ENCODE data around the gene AK5.
"Not testable (repeated sequence)": the region's sequence is repeated elsewhere in the genome, so short reads cannot be mapped to it uniquely, and the experiment has no call there.

The AK5 gene

DNA sequence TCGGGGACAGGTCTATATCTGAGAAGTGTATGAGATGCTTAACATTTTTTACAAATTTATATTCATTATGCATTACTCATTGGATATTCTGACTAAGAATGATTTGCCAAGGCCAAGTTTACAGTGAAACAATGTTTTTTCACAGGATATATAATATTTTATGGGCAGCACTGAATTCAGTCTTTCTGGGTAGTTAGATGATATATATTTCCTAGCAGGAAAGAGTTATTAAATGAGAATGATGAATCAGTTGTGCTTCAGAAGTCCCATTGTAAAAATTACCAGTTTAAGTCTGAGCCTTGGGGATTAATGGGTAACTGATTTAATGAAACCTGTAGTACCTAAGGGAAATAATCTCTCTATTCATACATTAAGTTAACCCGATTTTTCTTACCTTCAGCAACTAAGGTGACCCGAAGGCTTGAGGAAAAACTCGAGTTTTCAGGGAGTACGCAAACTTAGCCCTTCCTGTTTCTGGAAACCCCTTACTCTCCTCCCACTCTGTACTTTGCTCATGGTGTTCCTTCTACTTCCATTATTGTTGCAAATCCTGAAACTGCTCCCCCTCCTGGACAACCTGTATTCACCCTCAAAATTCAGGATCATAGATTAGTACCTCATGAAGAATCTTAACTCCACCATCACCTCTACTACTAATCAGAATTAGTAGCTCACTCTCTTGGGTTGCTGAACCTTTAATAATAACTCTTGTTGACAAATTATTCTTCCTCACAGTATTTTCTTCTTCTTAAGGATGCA lies 135.1 kb downstream of the AK5 start:
- no peaks in the 10 kb centered on the region for H3K4me1 ChIP-seq (ENCODE audit: insufficient read depth, poor library complexity, severe bottlenecking)
- no peaks in the 10 kb centered on the region for H3K36me3 ChIP-seq (ENCODE audit: low read depth)
- no peak overlapping the region for H3K27ac ChIP-seq (ENCODE audit: poor library complexity, severe bottlenecking)
- H3K9me3 ChIP-seq (ENCODE audit: severe bottlenecking) = no peaks in the 10 kb centered on the region
- TF ChIP-seq, protein P1, sequence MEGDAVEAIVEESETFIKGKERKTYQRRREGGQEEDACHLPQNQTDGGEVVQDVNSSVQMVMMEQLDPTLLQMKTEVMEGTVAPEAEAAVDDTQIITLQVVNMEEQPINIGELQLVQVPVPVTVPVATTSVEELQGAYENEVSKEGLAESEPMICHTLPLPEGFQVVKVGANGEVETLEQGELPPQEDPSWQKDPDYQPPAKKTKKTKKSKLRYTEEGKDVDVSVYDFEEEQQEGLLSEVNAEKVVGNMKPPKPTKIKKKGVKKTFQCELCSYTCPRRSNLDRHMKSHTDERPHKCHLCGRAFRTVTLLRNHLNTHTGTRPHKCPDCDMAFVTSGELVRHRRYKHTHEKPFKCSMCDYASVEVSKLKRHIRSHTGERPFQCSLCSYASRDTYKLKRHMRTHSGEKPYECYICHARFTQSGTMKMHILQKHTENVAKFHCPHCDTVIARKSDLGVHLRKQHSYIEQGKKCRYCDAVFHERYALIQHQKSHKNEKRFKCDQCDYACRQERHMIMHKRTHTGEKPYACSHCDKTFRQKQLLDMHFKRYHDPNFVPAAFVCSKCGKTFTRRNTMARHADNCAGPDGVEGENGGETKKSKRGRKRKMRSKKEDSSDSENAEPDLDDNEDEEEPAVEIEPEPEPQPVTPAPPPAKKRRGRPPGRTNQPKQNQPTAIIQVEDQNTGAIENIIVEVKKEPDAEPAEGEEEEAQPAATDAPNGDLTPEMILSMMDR (IDR thresholded peaks at IDR 0.05; ENCODE audit: poor library complexity, severe bottlenecking) = peak; percentile 35
- H3K27me3 ChIP-seq (ENCODE audit: insufficient read depth, poor library complexity, severe bottlenecking) = no peaks in the 10 kb centered on the region
- no peak overlapping the region for H3K4me3 ChIP-seq (ENCODE audit: severe bottlenecking)
- ATAC-seq (ENCODE audit: low read depth) (no peak), DNase-seq (ENCODE audit: low spot score) (no peak)

DNA sequence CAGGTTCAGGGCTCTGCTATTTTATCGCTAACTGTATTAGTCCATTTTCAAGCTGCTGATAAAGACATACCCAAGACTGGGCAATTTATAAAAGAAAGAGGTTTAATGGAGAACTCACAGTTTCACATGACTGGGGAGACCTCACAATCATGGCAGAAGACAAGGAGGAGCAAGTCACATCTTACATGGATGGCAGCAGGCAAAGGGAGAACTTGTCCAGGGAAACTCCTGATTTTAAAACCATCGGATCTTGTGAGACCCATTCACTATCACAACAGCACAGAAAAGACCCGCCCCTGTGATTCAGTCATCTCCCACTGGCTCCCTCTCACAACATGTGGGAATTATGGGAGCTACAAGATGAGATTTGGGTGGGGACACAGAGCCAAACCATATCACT lies 136.2 kb downstream of the AK5 start:
- not testable (repeated sequence) for H3K4me3 ChIP-seq (ENCODE audit: severe bottlenecking); H3K27me3 ChIP-seq (ENCODE audit: insufficient read depth, poor library complexity, severe bottlenecking); H3K9me3 ChIP-seq (ENCODE audit: severe bottlenecking); H3K4me1 ChIP-seq (ENCODE audit: insufficient read depth, poor library complexity, severe bottlenecking); ATAC-seq (ENCODE audit: low read depth); H3K36me3 ChIP-seq (ENCODE audit: low read depth); DNase-seq (ENCODE audit: low spot score); H3K27ac ChIP-seq (ENCODE audit: poor library complexity, severe bottlenecking)

DNA sequence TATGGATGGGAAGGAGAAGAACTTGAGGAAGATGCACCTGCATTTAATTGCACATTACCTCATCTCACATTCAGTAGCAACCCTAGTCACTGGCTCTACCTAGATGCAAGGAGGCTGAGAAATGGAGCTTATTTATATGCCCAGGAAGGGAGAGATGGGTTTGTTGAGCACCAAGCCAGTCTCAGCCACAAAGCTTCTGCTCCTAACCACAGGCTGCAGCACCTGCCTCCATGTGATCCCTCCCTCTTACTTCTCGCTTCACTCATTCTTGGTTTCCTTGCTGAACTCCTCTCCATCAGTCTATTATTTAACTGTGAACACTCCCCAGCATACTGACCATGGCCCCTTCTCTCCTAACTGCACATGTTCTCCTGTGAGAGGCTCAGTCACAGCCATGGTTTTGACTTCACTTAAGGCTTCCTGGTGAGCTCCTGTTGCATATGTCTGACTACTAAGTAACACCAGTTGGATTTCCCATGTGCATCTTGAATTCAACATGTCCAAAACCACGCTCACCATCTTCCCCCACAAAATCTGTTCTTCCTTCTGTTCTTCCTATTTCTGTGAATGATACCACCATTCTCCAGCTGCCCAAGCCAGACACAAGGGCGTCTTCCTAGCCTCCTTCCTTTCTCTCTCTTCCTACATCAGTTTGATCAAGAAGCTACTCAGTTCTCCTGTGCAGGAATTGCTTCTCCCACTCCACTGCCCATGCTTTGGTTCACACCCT lies 139.8 kb downstream of the AK5 start:
- no peaks in the 10 kb centered on the region for H3K36me3 ChIP-seq (ENCODE audit: low read depth)
- ATAC-seq (ENCODE audit: low read depth) = no peak
- H3K27ac ChIP-seq (ENCODE audit: poor library complexity, severe bottlenecking) = no peak overlapping the region
- DNase-seq (ENCODE audit: low spot score) = no peak
- no peaks in the 10 kb centered on the region for H3K9me3 ChIP-seq (ENCODE audit: severe bottlenecking)
- no peak overlapping the region for H3K4me3 ChIP-seq (ENCODE audit: severe bottlenecking)
- H3K4me1 ChIP-seq (ENCODE audit: insufficient read depth, poor library complexity, severe bottlenecking) = no peaks in the 10 kb centered on the region
- TF ChIP-seq, protein P1 (IDR thresholded peaks at IDR 0.05; ENCODE audit: poor library complexity, severe bottlenecking) = no peak
- H3K27me3 ChIP-seq (ENCODE audit: insufficient read depth, poor library complexity, severe bottlenecking) = peaks cover 2% of the 10 kb centered on the region

DNA sequence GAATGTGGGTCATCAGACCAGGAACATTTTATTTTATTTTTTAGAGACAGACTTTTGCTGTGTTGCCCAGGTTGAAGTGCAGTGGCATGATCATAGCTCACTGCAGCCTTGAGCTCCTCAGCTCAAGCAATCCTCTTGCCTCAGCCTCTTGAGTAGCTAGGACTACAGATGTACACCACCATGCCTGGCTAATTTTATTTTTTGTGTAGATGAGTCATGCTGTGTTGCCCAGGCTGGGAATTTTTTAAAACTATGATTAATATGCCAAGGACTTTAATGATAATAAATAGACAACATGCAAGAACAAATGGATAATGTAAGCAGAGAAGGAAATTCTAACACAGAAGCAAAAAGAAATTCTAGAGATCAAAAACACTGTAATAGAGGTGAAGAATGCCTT lies 142.4 kb downstream of the AK5 start:
- no peaks in the 10 kb centered on the region for H3K9me3 ChIP-seq (ENCODE audit: severe bottlenecking)
- H3K4me3 ChIP-seq (ENCODE audit: severe bottlenecking) = no peak overlapping the region
- H3K27me3 ChIP-seq (ENCODE audit: insufficient read depth, poor library complexity, severe bottlenecking) = peaks cover 2% of the 10 kb centered on the region
- no peak for ATAC-seq (ENCODE audit: low read depth)
- H3K27ac ChIP-seq (ENCODE audit: poor library complexity, severe bottlenecking) = no peak overlapping the region
- DNase-seq (ENCODE audit: low spot score) = no peak
- no peaks in the 10 kb centered on the region for H3K4me1 ChIP-seq (ENCODE audit: insufficient read depth, poor library complexity, severe bottlenecking)
- H3K36me3 ChIP-seq (ENCODE audit: low read depth) = no peaks in the 10 kb centered on the region
- TF ChIP-seq, protein P1 (IDR thresholded peaks at IDR 0.05; ENCODE audit: poor library complexity, severe bottlenecking) = no peak

DNA sequence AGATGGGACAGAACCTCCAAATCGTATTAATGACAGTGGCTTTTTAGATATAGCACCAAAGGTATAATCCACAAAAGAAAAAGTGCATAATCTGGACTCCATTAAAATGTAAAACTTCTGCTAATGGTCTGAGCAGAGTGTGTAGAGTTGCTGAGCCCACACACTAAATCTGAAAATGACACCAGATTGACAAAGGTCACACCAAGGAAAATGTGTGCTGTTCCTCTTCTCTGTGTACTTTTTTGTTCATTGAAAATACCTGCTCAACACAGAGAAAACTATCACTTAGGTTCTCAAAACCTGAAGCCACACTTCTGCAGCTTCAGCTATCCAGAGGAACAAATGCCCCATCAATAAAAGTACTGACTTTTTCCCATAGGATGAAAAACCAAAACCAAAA lies 146.2 kb downstream of the AK5 start:
- no peak for ATAC-seq (ENCODE audit: low read depth)
- peaks cover 2% of the 10 kb centered on the region for H3K27me3 ChIP-seq (ENCODE audit: insufficient read depth, poor library complexity, severe bottlenecking)
- no peak overlapping the region for H3K4me3 ChIP-seq (ENCODE audit: severe bottlenecking)
- H3K27ac ChIP-seq (ENCODE audit: poor library complexity, severe bottlenecking) = no peak overlapping the region
- no peak for DNase-seq (ENCODE audit: low spot score)
- H3K4me1 ChIP-seq (ENCODE audit: insufficient read depth, poor library complexity, severe bottlenecking) = no peaks in the 10 kb centered on the region
- TF ChIP-seq, protein P1 (IDR thresholded peaks at IDR 0.05; ENCODE audit: poor library complexity, severe bottlenecking) = no peak
- H3K36me3 ChIP-seq (ENCODE audit: low read depth) = no peaks in the 10 kb centered on the region
- H3K9me3 ChIP-seq (ENCODE audit: severe bottlenecking) = no peaks in the 10 kb centered on the region

Data from RWPE2 (cell line).